A673 (cell line): Measurements from ENCODE around the gene SVBP.

Experiments used
- EZH2 ChIP-seq: fragments of 200-600 bp; sonication (generic); IDR thresholded peaks from 2 replicates; pipeline ENCODE4 v1.6.1; 2017; ENCODE audit warnings: borderline replicate concordance, low read depth, mild to moderate bottlenecking, mixed read lengths, antibody characterized with exemption, low read length; ENCODE audit not compliant: poor library complexity, severe bottlenecking
- TF ChIP-seq, protein P1 (sequence below): fragments of 300-800, 200-600 bp; sonication (generic); conservative IDR thresholded peaks from 2 replicates; pipeline ENCODE4 v1.5.1; 2017; ENCODE audit warnings: low read depth, mild to moderate bottlenecking, antibody characterized with exemption, low read length, moderate library complexity, mixed read lengths

DNA sequence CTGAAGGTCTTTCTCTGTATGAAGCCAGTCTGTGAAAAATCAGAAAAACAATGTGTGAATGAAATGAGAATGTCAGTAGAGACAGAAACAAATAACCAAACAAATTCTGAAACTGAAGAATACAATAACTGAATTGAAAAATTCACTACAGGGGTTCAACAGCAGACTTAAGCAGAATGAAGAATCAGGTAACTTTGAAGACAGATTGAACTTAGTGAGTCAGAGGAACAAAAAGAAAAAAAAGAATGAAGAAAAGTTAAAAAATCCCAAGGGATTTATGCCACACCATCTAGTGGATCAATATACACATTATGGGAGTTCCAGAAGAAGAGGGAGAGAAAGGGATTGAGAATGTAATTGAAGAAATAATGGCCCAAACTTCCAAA lies 43.8 kb upstream of the SVBP start:
- TF ChIP-seq, protein P1, sequence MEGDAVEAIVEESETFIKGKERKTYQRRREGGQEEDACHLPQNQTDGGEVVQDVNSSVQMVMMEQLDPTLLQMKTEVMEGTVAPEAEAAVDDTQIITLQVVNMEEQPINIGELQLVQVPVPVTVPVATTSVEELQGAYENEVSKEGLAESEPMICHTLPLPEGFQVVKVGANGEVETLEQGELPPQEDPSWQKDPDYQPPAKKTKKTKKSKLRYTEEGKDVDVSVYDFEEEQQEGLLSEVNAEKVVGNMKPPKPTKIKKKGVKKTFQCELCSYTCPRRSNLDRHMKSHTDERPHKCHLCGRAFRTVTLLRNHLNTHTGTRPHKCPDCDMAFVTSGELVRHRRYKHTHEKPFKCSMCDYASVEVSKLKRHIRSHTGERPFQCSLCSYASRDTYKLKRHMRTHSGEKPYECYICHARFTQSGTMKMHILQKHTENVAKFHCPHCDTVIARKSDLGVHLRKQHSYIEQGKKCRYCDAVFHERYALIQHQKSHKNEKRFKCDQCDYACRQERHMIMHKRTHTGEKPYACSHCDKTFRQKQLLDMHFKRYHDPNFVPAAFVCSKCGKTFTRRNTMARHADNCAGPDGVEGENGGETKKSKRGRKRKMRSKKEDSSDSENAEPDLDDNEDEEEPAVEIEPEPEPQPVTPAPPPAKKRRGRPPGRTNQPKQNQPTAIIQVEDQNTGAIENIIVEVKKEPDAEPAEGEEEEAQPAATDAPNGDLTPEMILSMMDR: no peak
- TF ChIP-seq EZH2: no peak
